CD14-positive monocyte (primary cell): ENCODE results near the gene GAS7. TPM values are rescaled to one million over a fixed set of nuclear protein-coding genes. Genes with fewer than 3 reads are reported as not detected.

Experiments used
- DNase-seq, 3 donors: peaks; one replicate each; pipeline ENCODE4 v3.0.0-alpha.2; 2011 to 2022
- H2AFZ ChIP-seq: 2 replicates; pipeline ENCODE4 v1.6.0; 2012; ENCODE audit warnings: mild to moderate bottlenecking, low read depth, low read length, inconsistent platforms; ENCODE audit not compliant: insufficient read depth, poor library complexity, severe bottlenecking
- H3K27ac ChIP-seq, 2 donors: 1 replicate in 1 of 2; 2 replicates in 1 of 2; pipeline ENCODE4 v1.5.1; 2012 to 2013; ENCODE audit warnings: low read length in 2 of 2, control low read depth in 1 of 2, inconsistent platforms in 1 of 2, low read depth in 1 of 2, mild to moderate bottlenecking in 1 of 2
- H3K27me3 ChIP-seq, 2 donors: one replicate each; pipeline versions ENCODE4 v1.6.0 to v1.6.1; 2011 to 2013; ENCODE audit warnings: low read length in 2 of 2; ENCODE audit not compliant: control insufficient read depth in 2 of 2, insufficient read depth in 2 of 2
- H3K36me3 ChIP-seq, 2 donors: replicated peaks in 1 of 2; 1 replicate in 1 of 2; 2 replicates in 1 of 2; pipeline versions ENCODE4 v1.5.1 to v1.6.1; 2012 to 2013; ENCODE audit warnings: low read length in 2 of 2, control low read depth in 1 of 2, inconsistent platforms in 1 of 2, mild to moderate bottlenecking in 1 of 2; ENCODE audit not compliant: insufficient read depth in 2 of 2, control insufficient read depth in 1 of 2
- H3K4me1 ChIP-seq, 2 donors: 1 replicate in 1 of 2; 2 replicates in 1 of 2; pipeline versions ENCODE4 v1.5.1 to v1.6.1; 2012 to 2013; ENCODE audit warnings: low read length in 2 of 2, control low read depth in 1 of 2, inconsistent platforms in 1 of 2, mild to moderate bottlenecking in 1 of 2, moderate library complexity in 1 of 2; ENCODE audit not compliant: insufficient read depth in 2 of 2, control insufficient read depth in 1 of 2
- H3K4me2 ChIP-seq: replicated peaks from 2 replicates; pipeline ENCODE3; 2012; ENCODE audit warnings: low read length, moderate library complexity, mild to moderate bottlenecking; ENCODE audit not compliant: poor library complexity, severe bottlenecking; ENCODE audit errors: extremely low read depth
- H3K4me3 ChIP-seq, 3 experiments: fragments of 200-600 bp in 1 of 3; sonication (generic) in 1 of 3; replicated peaks in 1 of 3; 1 replicate in 2 of 3; 2 replicates in 1 of 3; pipeline ENCODE4 v1.5.1; 2011 to 2013; ENCODE audit warnings: low read length in 3 of 3, mild to moderate bottlenecking in 3 of 3, control low read depth in 2 of 3, low read depth in 2 of 3, inconsistent platforms in 1 of 3, moderate library complexity in 1 of 3
- H3K79me2 ChIP-seq: 2 replicates; pipeline ENCODE4 v1.6.0; 2012; ENCODE audit warnings: mild to moderate bottlenecking, control low read depth, inconsistent platforms, low read length, moderate library complexity; ENCODE audit not compliant: insufficient read depth
- H3K9ac ChIP-seq: 2 replicates; pipeline ENCODE4 v1.6.0; 2017; ENCODE audit warnings: low read length, mild to moderate bottlenecking; ENCODE audit not compliant: insufficient read depth, poor library complexity, severe bottlenecking
- H3K9me3 ChIP-seq, 2 donors: replicated peaks in 1 of 2; 1 replicate in 1 of 2; 2 replicates in 1 of 2; pipeline versions ENCODE4 v1.5.1 to v1.6.1; 2012 to 2013; ENCODE audit warnings: low read length in 2 of 2, control low read depth in 1 of 2; ENCODE audit not compliant: control insufficient read depth in 1 of 2, insufficient read depth in 1 of 2
- H4K20me1 ChIP-seq: 2 replicates; pipeline ENCODE4 v1.6.0; 2012; ENCODE audit warnings: mild to moderate bottlenecking, low read length, control low read depth, moderate library complexity; ENCODE audit not compliant: insufficient read depth
- H3K27ac Mint-ChIP-seq, 7 donors: one replicate each; pipeline ENCODE4 v1.8.0; 2020; ENCODE audit warnings: mild to moderate bottlenecking in 7 of 7, mixed read lengths in 7 of 7, moderate library complexity in 6 of 7, inconsistent platforms in 2 of 7
- H3K27me3 Mint-ChIP-seq, 3 donors: one replicate each; pipeline ENCODE4 v1.8.0; 2021 to 2022; ENCODE audit warnings: low read depth in 3 of 3, mild to moderate bottlenecking in 3 of 3, mixed read lengths in 3 of 3, moderate library complexity in 3 of 3, inconsistent platforms in 1 of 3
- H3K36me3 Mint-ChIP-seq, 2 donors: one replicate each; pipeline ENCODE4 v1.8.0; 2020; ENCODE audit warnings: mixed read lengths in 2 of 2, inconsistent platforms in 1 of 2, mild to moderate bottlenecking in 1 of 2
- H3K4me1 Mint-ChIP-seq: one replicate; pipeline ENCODE4 v1.8.0; 2020; ENCODE audit warnings: mild to moderate bottlenecking, mixed read lengths
- H3K4me3 Mint-ChIP-seq, 2 donors: one replicate each; pipeline ENCODE4 v1.8.0; 2020; ENCODE audit warnings: mild to moderate bottlenecking in 2 of 2, mixed read lengths in 2 of 2, moderate library complexity in 1 of 2
- H3K9me3 Mint-ChIP-seq, 7 donors: one replicate each; pipeline ENCODE4 v1.8.0; 2020 to 2022; ENCODE audit warnings: mixed read lengths in 7 of 7, mild to moderate bottlenecking in 6 of 7, moderate library complexity in 6 of 7, inconsistent platforms in 2 of 7
- CTCF ChIP-seq: fragments of 200-600 bp; IDR thresholded peaks from one replicate; pipeline ENCODE4 v1.8.0; 2022; ENCODE audit warnings: antibody characterized with exemption, mild to moderate bottlenecking
- WGBS: methylation state at CpG from one replicate; pipeline ENCODE4 v1.1.5; 2013; ENCODE audit warnings: missing lambda C conversion rate; ENCODE audit not compliant: insufficient coverage; 5-methylcytosine and 5-hydroxymethylcytosine counted together
- intact Hi-C, 2 donors: fragments of 100-400 bp; cut with micrococcal nuclease; formaldehyde crosslinking; loops; one replicate each; pipeline versions ENCODE4 v1.15.0 to v1.15.1; 2023
- polyA plus RNA-seq, 3 donors: library from polyadenylated mRNA; depleted of rRNA in 1 of 3; unstranded in 2 of 3; stranded (reverse) in 1 of 3; fragments of 300-500 nt in 2 of 3; fragments of >200 nt in 1 of 3; fragmentation: Illumina TruSeq in 2 of 3; gene quantifications; 1 replicate in 2 of 3; 2 replicates in 1 of 3; pipeline ENCODE4 v1.2.3, GENCODE V29; 2012 to 2021

The GAS7 gene
- polyA plus RNA-seq, 3 donors = 53.1 to 91.9 (median 66.6) TPM

- Histone ChIP-seq H3K36me3 (no peaks in the 10 kb centered on the region), H3K79me2 (peaks cover 19% of the 10 kb centered on the region), H3K27ac (no peak overlapping the region), H3K9me3 (no peaks in the 10 kb centered on the region), H3K4me1 (peaks cover 36 to 45% of the 10 kb centered on the region in 2 donors), H3K4me3 (no peak overlapping the region), H3K4me2 (no peak overlapping the region), H3K9ac (no peak overlapping the region), H2AFZ (no peak overlapping the region), H4K20me1 (peaks cover 41% of the 10 kb centered on the region), H3K27me3 (no peaks in the 10 kb centered on the region)
- Mint-ChIP-seq H3K9me3 (no peaks in the 10 kb centered on the region), H3K36me3 (peaks cover 9 to 13% of the 10 kb centered on the region in 2 donors), H3K4me1 (peaks cover 60% of the 10 kb centered on the region), H3K27ac (no peak overlapping the region), H3K4me3 (no peak overlapping the region), H3K27me3 (peaks cover 0 to 3% (median 1%) of the 10 kb centered on the region in 3 donors)
- no peak for DNase-seq
- intact Hi-C loops = no loop called here
- 92% methylated on average over 2 of the region's 3 CpGs for WGBS
- TF ChIP-seq CTCF = no peak
These were observed 94.7 kb downstream of the GAS7 start for GRCh38 chr17:10103712-10104111.

GRCh38 chr17:10102817-10103216 lies 95.6 kb downstream of the GAS7 start:
- Histone ChIP-seq H3K4me1 (peaks cover 39 to 44% of the 10 kb centered on the region in 2 donors), H3K9ac (no peak overlapping the region), H3K36me3 (no peaks in the 10 kb centered on the region), H3K9me3 (no peaks in the 10 kb centered on the region), H2AFZ (no peak overlapping the region), H3K27me3 (no peaks in the 10 kb centered on the region), H3K4me2 (no peak overlapping the region), H4K20me1 (peaks cover 46% of the 10 kb centered on the region), H3K4me3 (no peak overlapping the region), H3K79me2 (peaks cover 16% of the 10 kb centered on the region), H3K27ac (no peak overlapping the region)
- Mint-ChIP-seq H3K36me3 (peaks cover 13 to 14% of the 10 kb centered on the region in 2 donors), H3K4me3 (no peak overlapping the region), H3K9me3 (peaks cover 0 to 1% (median 0%) of the 10 kb centered on the region in 7 donors), H3K4me1 (peaks cover 61% of the 10 kb centered on the region), H3K27me3 (peaks cover 1 to 3% (median 2%) of the 10 kb centered on the region in 3 donors), H3K27ac (no peak overlapping the region)
- no CpG with 5 or more reads among the region's 8 CpGs for WGBS
- intact Hi-C loops = no loop called here
- DNase-seq = no peak
- no peak for TF ChIP-seq CTCF
